Neural crest cell (in vitro differentiated cells): Measurements from ENCODE around the gene IRAK3. TPM values are rescaled to one million over a fixed set of nuclear protein-coding genes. Genes with fewer than 3 reads are reported as not detected.

Experiments used
- DNase-seq: peaks from one replicate; pipeline ENCODE4 v3.0.0; 2021; ENCODE audit warnings: low read depth, mixed read lengths, low spot score
- H3K27ac Mint-ChIP-seq: one replicate; pipeline ENCODE4 v1.8.0; 2021; ENCODE audit warnings: mild to moderate bottlenecking, mixed read lengths; ENCODE audit not compliant: unreplicated experiment
- H3K27me3 Mint-ChIP-seq: 2 replicates; pipeline ENCODE4 v1.8.0; 2021; ENCODE audit warnings: low read depth, mild to moderate bottlenecking, mixed read lengths
- H3K36me3 Mint-ChIP-seq: 2 replicates; pipeline ENCODE4 v1.8.0; 2021; ENCODE audit warnings: low read depth, mild to moderate bottlenecking, mixed read lengths
- H3K4me1 Mint-ChIP-seq: 2 replicates; pipeline ENCODE4 v1.8.0; 2021; ENCODE audit warnings: mixed read lengths
- H3K4me3 Mint-ChIP-seq: one replicate; pipeline ENCODE4 v1.8.0; 2021; ENCODE audit warnings: mild to moderate bottlenecking, mixed read lengths
- H3K9me3 Mint-ChIP-seq: 2 replicates; pipeline ENCODE4 v1.8.0; 2021; ENCODE audit warnings: mixed read lengths
- total RNA-seq: library from RNA; stranded (reverse); gene quantifications from 2 replicates; pipeline ENCODE4 v1.2.1, GENCODE V29; 2021
- TF ChIP-seq, protein P1 (sequence below): fragments of 200-600 bp; sonication (generic); conservative IDR thresholded peaks from 2 replicates; pipeline ENCODE4 v1.5.0; 2021; ENCODE audit warnings: antibody characterized with exemption, mild to moderate bottlenecking

Gene IRAK3
- total RNA-seq, 1 donor from 2014 or later = 0.56 TPM

DNA sequence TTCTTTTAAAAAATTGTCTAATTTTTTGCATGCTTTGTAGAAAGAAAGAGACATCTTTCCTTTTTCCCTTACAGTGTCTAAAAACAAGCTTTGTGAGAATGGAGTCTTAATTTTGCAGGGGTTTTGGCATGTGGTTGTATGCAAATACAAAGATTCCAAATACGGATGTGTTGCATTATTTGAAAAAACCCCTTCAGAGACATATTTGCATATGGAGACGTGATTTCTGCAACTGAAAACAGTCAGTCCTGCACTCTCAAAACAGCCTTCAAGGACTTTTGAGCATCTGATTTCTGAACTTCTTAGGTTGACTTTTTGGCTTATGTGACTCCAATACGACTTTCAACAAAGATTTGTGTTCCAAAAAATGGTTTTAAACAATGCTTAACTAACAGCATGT is 7.8 kb downstream of the IRAK3 start:
- TF ChIP-seq, protein P1, sequence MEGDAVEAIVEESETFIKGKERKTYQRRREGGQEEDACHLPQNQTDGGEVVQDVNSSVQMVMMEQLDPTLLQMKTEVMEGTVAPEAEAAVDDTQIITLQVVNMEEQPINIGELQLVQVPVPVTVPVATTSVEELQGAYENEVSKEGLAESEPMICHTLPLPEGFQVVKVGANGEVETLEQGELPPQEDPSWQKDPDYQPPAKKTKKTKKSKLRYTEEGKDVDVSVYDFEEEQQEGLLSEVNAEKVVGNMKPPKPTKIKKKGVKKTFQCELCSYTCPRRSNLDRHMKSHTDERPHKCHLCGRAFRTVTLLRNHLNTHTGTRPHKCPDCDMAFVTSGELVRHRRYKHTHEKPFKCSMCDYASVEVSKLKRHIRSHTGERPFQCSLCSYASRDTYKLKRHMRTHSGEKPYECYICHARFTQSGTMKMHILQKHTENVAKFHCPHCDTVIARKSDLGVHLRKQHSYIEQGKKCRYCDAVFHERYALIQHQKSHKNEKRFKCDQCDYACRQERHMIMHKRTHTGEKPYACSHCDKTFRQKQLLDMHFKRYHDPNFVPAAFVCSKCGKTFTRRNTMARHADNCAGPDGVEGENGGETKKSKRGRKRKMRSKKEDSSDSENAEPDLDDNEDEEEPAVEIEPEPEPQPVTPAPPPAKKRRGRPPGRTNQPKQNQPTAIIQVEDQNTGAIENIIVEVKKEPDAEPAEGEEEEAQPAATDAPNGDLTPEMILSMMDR = no peak
- H3K9me3 Mint-ChIP-seq = peaks cover 6% of the 10 kb centered on the region
- DNase-seq = no peak
- H3K36me3 Mint-ChIP-seq = no peaks in the 10 kb centered on the region
- H3K4me3 Mint-ChIP-seq = no peak overlapping the region
- peaks cover 7% of the 10 kb centered on the region for H3K27me3 Mint-ChIP-seq
- no peaks in the 10 kb centered on the region for H3K4me1 Mint-ChIP-seq
- no peak overlapping the region for H3K27ac Mint-ChIP-seq

DNA sequence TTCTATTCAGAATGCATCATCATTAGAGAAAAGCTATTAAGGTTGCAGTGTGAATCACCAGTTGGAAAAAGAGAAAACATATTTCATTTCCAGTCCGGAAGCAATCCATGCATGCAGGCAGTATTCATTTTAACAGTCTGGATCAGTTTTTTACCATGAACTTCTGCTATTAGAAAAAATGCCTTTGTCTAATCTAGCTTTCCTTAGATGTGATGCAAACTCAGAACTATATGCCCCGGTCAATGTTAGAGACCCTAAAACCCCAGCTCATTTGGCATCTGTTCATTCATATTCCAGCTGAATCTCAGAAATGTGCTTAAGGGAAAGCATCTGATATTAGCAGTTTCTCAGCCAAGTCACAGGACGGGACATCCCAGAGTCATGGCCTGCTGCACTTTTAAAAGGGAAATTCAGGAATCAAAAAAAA is 8.5 kb downstream of the IRAK3 start:
- no peaks in the 10 kb centered on the region for H3K36me3 Mint-ChIP-seq
- peaks cover 6% of the 10 kb centered on the region for H3K9me3 Mint-ChIP-seq
- H3K27ac Mint-ChIP-seq = no peak overlapping the region
- H3K4me1 Mint-ChIP-seq = no peaks in the 10 kb centered on the region
- DNase-seq = no peak
- TF ChIP-seq, protein P1 = no peak
- peaks cover 9% of the 10 kb centered on the region for H3K27me3 Mint-ChIP-seq
- no peak overlapping the region for H3K4me3 Mint-ChIP-seq

DNA sequence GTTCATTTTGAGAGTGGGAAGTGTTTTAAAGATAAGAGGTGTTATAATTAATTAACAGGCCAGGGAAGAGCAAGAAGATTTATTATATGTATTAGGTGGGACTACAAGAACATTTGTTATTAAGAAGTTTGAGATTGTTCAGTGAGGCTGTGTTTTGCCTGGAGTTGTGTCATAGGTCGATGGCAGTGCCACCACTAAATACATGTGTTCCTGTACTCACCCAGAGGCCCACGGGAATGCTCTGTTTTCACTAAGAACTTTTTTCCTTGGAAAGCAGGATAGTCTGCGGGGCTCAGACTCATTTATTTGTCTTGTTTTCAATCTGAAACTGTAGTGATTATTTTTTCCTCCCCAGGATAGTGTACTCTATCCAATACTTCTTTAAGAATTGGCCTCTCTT is 10.1 kb downstream of the IRAK3 start:
- TF ChIP-seq, protein P1 = no peak
- no peaks in the 10 kb centered on the region for H3K36me3 Mint-ChIP-seq
- peaks cover 6% of the 10 kb centered on the region for H3K9me3 Mint-ChIP-seq
- DNase-seq = no peak
- no peak overlapping the region for H3K27ac Mint-ChIP-seq
- no peaks in the 10 kb centered on the region for H3K4me1 Mint-ChIP-seq
- H3K4me3 Mint-ChIP-seq = no peak overlapping the region
- peaks cover 11% of the 10 kb centered on the region for H3K27me3 Mint-ChIP-seq

DNA sequence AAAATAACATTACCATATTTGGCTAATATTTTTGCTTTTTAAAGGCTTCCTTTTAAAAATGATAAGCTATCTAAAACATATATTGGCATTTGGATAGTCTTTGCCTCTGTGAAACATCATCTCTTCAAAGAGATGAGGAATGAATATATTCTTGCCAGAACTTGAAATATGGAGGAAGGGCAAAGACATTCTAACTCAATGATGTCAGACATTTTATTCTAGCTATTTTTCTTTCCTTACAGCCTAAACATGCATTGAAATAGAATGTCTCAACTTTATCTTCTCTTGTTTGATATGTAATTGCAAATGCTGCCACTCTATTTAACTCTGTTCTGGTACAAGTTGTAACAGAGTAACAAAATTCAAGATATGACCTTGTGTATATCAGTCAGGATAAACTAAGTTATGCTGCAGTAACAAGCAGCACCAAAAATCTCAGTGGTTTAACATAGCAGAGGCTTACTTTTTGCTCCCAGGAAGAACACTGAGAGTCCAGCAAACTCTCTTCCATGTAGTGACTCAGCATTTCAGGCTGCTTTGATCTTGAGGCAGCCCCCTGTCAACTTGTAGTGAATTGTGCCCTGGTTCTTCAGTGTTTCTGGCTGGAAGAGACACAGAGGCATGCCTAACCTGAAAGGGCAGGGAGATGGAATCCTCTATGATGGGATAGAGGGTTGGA is 11.0 kb downstream of the IRAK3 start:
- H3K36me3 Mint-ChIP-seq = no peaks in the 10 kb centered on the region
- H3K27me3 Mint-ChIP-seq = peaks cover 8% of the 10 kb centered on the region
- H3K4me1 Mint-ChIP-seq = no peaks in the 10 kb centered on the region
- TF ChIP-seq, protein P1 = no peak
- no peak overlapping the region for H3K27ac Mint-ChIP-seq
- no peak overlapping the region for H3K4me3 Mint-ChIP-seq
- H3K9me3 Mint-ChIP-seq = peaks cover 6% of the 10 kb centered on the region
- no peak for DNase-seq

DNA sequence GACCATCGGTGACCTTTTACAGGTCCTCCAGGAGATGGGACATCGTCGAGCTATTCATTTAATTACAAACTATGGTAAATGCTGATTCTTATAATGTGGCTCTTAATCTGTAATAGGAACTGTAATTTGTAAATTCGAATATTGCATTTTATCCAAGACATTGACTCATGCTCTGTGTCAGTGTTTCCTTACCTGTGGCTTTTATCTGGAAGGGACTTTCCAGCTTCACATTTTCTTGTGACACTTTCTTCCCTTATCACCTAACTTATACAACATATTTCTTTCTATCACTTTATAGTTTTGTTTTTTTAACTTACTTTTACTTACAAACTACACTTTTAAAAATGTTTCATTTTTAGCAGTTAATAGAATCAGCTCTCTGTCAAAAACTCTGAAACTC is 14.8 kb downstream of the IRAK3 start:
- Mint-ChIP-seq H3K27me3 (peaks cover 6% of the 10 kb centered on the region), H3K9me3 (peaks cover 10% of the 10 kb centered on the region), H3K36me3 (no peaks in the 10 kb centered on the region), H3K4me1 (no peaks in the 10 kb centered on the region), H3K27ac (no peak overlapping the region), H3K4me3 (no peak overlapping the region)
- no peak for DNase-seq
- TF ChIP-seq, protein P1 = no peak
